GM12864 (cell line): ENCODE measurements around the gene SERPINF2.

Source experiments
- DNase-seq: peaks from one replicate; pipeline ENCODE4 v3.0.0-alpha.2; 2011; ENCODE audit warnings: low read depth
- H3K4me3 ChIP-seq: 2 replicates; pipeline ENCODE4 v1.5.1; 2011; ENCODE audit warnings: mild to moderate bottlenecking, low read depth, low read length, control low read depth
- CTCF ChIP-seq: IDR thresholded peaks from 2 replicates; pipeline ENCODE4 v1.5.1; 2011; ENCODE audit warnings: low read depth, mild to moderate bottlenecking, moderate library complexity, low read length, control low read depth, inconsistent platforms; ENCODE audit errors: missing control alignments

SERPINF2 gene

GRCh38 chr17:1746975-1747543 is 4.4 kb downstream of the SERPINF2 start:
- TF ChIP-seq CTCF, result no peak
- no peak overlapping the region for H3K4me3 ChIP-seq
- no peak for DNase-seq

GRCh38 chr17:1750628-1751027 is 8.0 kb downstream of the SERPINF2 start:
- H3K4me3 ChIP-seq, result no peak overlapping the region
- no peak for TF ChIP-seq CTCF
- DNase-seq, result no peak

- no peak for DNase-seq
- TF ChIP-seq CTCF, result no peak
- no peak overlapping the region for H3K4me3 ChIP-seq
Observed at GRCh38 chr17:1752425-1753262, 10.0 kb downstream of the SERPINF2 start.

GRCh38 chr17:1753767-1754429 is 11.2 kb downstream of the SERPINF2 start:
- H3K4me3 ChIP-seq, result no peak overlapping the region
- TF ChIP-seq CTCF, result no peak
- DNase-seq, result no peak

- no peak for TF ChIP-seq CTCF
- DNase-seq, result no peak
- no peak overlapping the region for H3K4me3 ChIP-seq
Observed at GRCh38 chr17:1754430-1755112, 11.9 kb downstream of the SERPINF2 start.

- no peak for TF ChIP-seq CTCF
- no peak overlapping the region for H3K4me3 ChIP-seq
- DNase-seq, result no peak
Observed at GRCh38 chr17:1755252-1755826, 12.7 kb downstream of the SERPINF2 start.
